Measurements from ENCODE around the gene CLEC19A. TPM values are rescaled to one million over a fixed set of nuclear protein-coding genes. Genes with fewer than 3 reads are reported as not detected.

The CLEC19A gene
- total RNA-seq, 4 donors from 2014 or later = not detected

DNA sequence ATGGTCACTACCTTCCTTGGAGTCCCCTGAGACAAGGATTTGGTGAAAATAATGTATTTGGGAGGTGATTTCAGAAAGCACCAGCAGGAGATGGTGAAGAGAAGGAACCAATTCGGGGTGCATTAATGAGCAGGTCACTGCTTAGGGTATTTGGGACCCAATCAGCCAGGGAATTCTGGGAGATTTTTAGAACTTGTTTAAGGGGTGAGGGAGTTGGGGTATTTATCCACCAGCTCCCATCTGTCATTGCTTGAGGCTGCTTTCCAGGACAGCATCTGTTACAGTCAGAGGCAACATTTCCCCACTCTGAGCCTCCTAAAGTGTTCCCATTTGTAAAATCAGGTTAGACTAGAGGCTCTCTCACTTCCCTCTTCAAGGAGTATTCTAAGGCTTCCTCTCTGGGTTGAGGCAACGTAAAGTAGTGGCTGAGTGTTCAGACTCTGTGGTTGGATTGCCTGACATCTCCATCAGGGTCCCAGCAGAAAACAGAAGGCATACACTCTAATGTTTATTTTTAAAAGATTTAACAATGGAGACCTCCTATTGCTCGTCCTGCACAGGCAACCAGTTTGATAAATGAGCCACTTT lies 60.9 kb downstream of the CLEC19A start:
- Histone ChIP-seq H3K36me3 (no peaks in the 10 kb centered on the region), H3K9me3 (no peaks in the 10 kb centered on the region), H3K27ac (no peak overlapping the region), H3K4me3 (no peak overlapping the region), H3K27me3 (no peaks in the 10 kb centered on the region), H3K4me1 (no peaks in the 10 kb centered on the region)
- TF ChIP-seq, protein P1, sequence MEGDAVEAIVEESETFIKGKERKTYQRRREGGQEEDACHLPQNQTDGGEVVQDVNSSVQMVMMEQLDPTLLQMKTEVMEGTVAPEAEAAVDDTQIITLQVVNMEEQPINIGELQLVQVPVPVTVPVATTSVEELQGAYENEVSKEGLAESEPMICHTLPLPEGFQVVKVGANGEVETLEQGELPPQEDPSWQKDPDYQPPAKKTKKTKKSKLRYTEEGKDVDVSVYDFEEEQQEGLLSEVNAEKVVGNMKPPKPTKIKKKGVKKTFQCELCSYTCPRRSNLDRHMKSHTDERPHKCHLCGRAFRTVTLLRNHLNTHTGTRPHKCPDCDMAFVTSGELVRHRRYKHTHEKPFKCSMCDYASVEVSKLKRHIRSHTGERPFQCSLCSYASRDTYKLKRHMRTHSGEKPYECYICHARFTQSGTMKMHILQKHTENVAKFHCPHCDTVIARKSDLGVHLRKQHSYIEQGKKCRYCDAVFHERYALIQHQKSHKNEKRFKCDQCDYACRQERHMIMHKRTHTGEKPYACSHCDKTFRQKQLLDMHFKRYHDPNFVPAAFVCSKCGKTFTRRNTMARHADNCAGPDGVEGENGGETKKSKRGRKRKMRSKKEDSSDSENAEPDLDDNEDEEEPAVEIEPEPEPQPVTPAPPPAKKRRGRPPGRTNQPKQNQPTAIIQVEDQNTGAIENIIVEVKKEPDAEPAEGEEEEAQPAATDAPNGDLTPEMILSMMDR (IDR thresholded peaks at IDR 0.05) = no peak
- TF ChIP-seq POLR2A (IDR thresholded peaks at IDR 0.05) = no peak
- DNase-seq = no peak

DNA sequence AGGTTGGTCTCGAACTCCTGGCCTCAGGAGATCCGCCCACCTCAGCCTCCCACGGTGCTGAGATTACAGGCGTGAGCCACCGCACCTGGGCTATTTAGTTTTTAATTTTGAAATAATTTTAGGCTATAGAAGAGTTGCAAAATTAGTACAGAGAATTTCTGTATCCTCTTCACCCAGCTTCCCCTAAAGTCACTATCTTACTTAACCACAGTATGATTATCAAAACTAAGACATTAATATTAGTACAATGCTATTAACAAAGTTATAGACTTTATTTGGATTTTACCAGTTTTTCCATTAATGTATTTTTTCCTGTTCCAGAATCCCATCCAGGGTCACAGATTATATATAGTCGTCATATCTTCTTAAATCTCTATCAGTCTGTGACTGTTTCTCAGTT lies 62.6 kb downstream of the CLEC19A start:
- H3K9me3 ChIP-seq = no peaks in the 10 kb centered on the region
- H3K36me3 ChIP-seq = no peaks in the 10 kb centered on the region
- no peak overlapping the region for H3K4me3 ChIP-seq
- DNase-seq = no peak
- no peak overlapping the region for H3K27ac ChIP-seq
- no peaks in the 10 kb centered on the region for H3K27me3 ChIP-seq
- no peak for TF ChIP-seq POLR2A (IDR thresholded peaks at IDR 0.05)
- TF ChIP-seq, protein P1 (IDR thresholded peaks at IDR 0.05) = no peak
- H3K4me1 ChIP-seq = no peaks in the 10 kb centered on the region

DNA sequence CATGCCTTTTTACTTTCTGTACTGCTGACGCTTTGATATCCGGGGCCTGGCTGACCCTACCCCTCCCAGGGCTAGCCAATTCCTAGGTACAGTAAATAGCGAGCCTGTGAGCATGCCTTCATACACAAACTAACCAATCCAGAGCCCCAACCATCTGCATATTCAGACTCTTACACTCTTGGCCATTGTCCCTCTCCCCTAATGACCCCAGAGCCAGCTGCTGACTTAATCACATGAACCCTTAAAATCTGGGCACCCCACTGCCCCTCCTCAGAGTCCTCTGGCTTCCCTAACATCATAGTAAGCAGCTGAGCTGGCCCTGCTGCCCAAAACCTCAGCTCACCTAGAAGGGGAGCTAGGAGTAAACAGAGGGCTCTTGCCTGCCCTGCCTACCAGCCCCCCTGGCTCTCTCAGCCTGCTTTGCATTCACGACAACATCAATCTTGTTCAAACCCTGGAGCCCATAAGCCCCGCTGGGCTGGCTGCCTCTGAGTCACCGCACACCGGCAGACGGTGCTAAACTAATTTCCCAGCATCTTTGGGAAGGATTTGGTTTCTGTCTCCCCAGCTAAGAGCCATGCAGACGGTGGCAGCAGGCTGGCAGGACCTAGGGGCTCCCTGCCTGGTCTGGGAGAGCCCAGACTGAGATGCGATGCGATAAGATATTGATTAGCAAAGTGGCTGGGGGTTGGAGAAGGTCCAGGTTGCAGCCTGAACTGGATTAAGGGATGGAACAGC lies 63.2 kb downstream of the CLEC19A start:
- Histone ChIP-seq H3K36me3 (no peaks in the 10 kb centered on the region), H3K4me1 (no peaks in the 10 kb centered on the region), H3K27ac (no peak overlapping the region), H3K9me3 (no peaks in the 10 kb centered on the region), H3K27me3 (no peaks in the 10 kb centered on the region), H3K4me3 (no peak overlapping the region)
- DNase-seq = no peak
- TF ChIP-seq, protein P1 (IDR thresholded peaks at IDR 0.05) = no peak

DNA sequence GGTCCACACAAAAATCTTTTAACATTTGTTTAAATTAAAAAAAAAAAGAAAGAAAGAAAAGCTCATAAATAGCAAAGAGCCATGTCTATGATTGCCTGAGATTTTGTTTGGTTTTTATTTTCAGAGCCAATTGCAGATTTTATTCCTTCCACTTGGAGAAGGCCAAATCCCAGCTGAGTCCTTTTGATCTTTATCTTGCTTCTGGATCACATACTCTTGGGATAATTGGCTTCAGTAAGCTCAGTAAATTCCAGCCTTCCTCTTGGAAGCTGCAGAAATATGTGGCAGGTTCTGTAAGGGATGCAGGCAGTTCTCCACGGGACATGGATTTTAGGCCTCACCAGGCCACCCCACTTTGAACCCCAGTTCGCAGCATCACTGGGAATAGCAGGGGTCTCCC lies 68.8 kb downstream of the CLEC19A start:
- no peaks in the 10 kb centered on the region for H3K4me1 ChIP-seq
- TF ChIP-seq, protein P1 (IDR thresholded peaks at IDR 0.05) = no peak
- no peak for TF ChIP-seq POLR2A (IDR thresholded peaks at IDR 0.05)
- H3K27me3 ChIP-seq = no peaks in the 10 kb centered on the region
- DNase-seq = no peak
- no peaks in the 10 kb centered on the region for H3K9me3 ChIP-seq
- H3K27ac ChIP-seq = no peak overlapping the region
- H3K36me3 ChIP-seq = no peaks in the 10 kb centered on the region
- no peak overlapping the region for H3K4me3 ChIP-seq

DNA sequence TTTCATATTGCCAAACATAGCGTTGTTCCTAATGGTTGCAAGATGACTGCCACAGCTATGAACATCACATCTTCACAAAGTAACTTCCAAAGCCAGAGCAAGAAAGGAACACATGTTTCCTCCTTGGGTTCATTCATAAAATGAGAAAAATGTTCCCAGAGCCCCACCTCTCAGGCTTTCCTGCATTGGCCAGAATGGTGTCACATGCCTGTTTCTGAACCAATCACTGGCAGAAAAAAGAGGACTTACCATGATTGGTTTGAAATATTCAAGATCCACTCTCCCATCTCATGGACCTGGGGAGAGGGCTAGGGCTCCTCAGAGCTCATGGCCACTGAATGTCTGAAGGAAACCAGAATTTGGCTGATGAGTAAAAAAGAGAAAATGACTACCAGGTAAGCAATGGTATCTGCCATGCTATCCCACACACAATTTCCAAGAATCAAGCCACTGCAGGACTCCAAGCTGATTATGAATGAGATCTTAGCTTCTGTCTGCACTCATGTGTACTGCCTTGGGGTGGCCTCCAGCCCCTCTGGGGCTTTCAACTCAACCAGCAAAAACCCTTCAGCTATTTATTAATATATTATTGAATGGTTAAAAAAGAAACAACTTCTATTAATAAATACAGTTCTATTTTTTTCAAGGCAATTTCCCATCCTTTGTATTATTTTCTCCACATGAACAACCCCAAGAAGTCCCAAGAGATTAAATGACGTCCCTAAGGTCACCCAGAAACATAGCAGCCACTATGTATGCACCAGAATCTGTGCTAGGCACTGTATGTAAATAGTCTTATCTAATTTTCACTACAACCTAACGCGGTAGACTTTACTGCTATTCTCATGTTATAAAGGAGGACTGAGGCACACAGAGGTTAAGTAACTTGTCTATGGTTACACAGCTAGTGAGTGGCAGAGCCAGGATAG lies 70.8 kb downstream of the CLEC19A start:
- Histone ChIP-seq H3K27me3 (no peaks in the 10 kb centered on the region), H3K9me3 (no peaks in the 10 kb centered on the region), H3K36me3 (no peaks in the 10 kb centered on the region), H3K4me1 (no peaks in the 10 kb centered on the region), H3K4me3 (no peak overlapping the region), H3K27ac (no peak overlapping the region)
- no peak for DNase-seq
- TF ChIP-seq, protein P1 (IDR thresholded peaks at IDR 0.05) = no peak
- TF ChIP-seq POLR2A (IDR thresholded peaks at IDR 0.05) = no peak
